ENCODE results near the gene SYMPK.
"Not testable (repeated sequence)": the region's sequence is repeated elsewhere in the genome, so short reads cannot be mapped to it uniquely, and the experiment has no call there.

DNA sequence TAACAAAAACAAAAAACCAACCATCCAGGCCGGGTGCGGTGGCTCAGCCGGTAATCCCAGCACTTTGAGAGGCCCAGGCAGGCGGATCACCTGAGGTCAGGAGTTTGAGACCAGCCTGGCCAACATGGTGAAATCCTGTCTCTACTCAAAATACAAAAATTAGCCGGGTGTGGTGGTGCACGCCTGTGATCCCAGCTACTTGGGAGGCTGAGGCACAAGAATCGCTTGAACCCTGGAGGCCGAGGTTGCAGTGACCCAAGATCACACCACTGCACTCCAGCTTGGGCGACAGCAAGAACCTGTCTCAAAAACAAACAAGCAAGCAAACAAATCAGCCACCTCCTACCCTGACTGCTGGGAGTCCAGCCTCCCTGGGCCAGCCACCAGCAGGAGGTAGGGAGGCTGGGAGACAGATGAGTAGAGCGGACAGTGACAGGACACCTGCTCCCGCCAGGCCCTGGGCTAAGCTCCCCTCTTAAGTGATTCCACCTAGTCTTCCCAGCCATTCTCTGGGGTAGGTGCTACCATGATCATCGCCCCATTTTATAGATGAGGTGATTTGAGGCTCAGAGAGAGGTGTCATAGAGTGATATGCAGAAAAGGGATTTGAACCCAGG lies 33.1 kb upstream of the SYMPK start:
- TF ChIP-seq EP300, CTCF, POLR2A (IDR thresholded peaks at IDR 0.05): not testable (repeated sequence)

Measured in ovary (tissue), 3 donors.